Anterior cingulate cortex (tissue), 58 donors: ENCODE results near the gene MAFG.

ENCODE experiments used
- DNase-seq, 58 donors: peaks; one replicate each; lab custom pipeline; 2025; lab: John Stamatoyannopoulos, UW

MAFG gene

DNA sequence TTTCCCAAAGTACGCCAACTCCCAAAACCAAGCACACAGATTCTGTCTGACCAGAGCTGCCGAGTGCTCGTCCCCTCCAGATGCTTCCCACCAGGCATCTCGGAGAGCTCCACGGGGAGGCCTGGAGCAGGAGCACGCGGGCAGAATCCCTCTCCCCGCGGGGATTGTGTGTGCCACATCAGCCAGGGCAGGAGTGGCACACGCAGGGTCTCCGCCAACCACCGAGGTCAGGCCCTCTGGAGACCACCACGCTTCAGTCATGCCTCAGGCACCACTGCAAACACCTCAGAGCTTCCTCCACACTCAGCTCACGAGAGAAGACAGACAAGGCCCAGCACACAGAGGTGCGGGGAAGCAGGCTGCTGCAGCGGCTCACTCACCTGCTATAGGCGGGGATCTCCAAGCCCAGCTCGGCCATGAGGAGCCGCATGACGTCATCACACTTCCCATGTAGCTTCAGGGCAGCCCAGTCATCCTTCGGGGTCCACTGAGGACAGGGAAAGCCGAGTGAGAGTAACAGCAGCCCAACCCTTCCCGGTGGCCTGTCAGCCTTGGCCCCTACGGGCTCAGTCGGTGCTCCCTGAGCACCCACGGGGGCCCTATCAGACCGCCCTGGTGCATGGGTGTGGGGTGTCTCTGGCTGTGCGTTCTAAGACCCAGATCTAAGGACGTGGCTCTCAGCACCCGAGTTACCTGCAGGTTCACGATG lies 14.0 kb downstream of the MAFG start:
- no peak for DNase-seq

DNA sequence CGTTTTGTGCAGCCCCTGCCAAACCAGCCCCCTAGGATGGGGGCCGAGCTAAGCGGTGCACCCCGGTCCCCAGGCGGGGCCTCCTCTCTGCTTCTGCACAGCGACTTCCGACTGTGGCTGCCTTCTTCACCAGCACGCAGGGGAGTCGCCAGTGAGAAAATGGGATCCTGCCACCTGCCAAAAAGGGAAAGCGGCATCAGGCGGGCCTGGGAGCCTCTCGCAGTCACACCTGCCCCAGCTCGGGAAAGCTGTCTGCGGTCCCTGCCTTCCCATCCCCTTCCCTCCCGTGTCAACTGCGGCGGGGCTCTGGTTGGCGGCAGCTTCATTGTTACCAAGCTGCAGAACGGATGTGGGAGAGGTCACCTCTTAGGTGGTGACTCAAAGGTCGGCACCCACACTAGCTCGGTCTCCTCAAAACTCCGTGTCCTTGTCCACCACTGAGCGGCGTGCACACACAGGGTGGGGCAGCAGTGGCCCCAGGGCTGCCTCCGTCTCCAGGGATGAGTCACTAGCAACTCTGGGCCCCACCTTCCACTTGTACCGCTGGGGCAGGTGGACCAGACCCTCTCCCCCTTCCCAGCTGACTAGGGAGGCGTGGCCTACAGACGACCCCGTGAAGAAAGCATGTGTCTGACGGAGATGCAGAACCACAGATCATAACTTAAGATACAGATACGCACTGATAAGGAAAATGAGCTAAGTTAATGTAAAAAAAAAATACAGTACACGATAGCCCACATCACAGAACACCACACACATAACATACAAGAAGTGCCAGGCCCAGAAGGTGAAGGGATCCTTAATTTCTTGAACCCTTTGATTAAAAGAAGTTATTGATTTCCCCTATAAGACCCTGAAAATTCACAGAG lies 14.9 kb downstream of the MAFG start:
- no peak for DNase-seq

DNA sequence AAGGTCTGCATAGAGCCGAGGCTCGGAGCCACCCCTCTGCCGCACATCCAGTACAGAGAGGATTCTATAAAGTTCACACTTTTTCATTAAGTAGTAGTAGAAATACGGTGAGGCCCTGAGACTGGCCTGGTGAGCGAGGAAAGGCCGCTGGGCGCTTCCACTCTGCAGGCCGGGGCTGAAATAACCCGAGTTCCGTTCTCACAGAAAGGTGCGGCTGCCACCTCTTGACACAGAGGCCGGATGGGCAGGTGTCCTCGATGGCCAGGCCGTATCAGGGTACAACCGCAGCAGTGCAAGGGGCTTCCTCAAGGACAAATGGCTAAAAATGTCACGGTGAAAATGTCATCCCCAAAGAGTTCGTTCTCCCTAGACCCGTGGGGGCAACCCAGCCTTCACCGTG lies 15.6 kb downstream of the MAFG start:
- DNase-seq, result no peak

DNA sequence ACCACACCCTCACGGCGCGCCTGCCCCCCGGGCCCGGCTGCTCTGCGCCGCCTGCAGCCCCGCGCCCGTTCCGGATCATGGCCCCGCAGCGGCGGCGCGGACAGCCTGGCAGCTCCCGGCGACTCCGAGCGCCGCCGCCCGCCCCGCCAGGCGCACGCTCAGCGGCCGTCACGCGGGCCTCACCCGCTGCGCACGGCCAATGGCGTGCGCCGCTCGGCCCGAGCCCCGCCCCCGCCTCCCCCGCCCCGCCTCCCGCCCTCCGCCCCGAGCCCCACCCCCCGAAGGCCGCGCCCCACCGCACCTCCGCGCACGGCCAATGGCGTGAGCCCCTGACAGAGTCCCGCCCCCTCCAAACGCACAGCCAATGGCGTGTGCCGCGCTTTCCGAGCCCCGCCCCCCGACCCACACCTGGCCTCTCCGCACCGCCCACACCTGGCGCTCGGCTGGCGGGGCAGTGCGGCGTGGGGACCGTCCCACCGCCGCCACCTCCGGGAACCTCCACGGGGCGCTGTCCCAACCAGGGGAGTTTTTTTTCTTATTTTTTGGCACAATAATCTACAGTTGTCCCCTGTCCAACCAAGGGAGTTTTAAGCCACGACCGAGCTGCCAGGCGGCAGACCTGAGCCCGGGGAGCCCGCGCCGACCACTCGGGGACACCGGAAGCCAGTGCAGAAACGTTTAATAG lies 16.1 kb downstream of the MAFG start, which contains the start of gene PCYT2:
PCYT2 (minus strand) TSS at position 123 of the 685 bp plus-strand sequence; CDS start at position 79, 44 bp downstream.
- DNase-seq, result peak; percentile 29 to 93 (median 86)

DNA sequence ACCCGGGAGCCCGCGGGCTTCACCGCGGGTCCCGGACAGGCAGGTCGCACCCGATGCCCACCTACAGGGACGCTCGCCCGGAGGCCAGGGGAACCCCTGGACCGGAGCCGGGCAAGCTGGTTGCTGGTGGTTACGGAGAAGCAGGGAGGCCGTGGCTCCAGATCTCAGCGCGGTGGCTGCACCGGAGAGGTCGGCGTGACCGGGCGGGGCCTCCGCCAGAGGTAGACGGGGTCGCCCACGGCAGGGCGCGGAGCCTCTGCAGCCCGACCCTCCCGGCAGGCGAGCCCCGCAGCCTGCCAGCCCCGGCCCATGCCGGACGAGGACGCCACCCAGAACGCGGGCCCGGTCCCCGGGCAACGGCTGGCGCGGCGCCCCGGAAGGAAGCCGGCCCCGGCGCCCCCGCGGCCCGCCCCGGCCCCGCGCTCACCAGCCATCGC lies 16.7 kb downstream of the MAFG start:
- DNase-seq, result peak in 6 of 58 donors; percentile 24 to 71 (median 52)

DNA sequence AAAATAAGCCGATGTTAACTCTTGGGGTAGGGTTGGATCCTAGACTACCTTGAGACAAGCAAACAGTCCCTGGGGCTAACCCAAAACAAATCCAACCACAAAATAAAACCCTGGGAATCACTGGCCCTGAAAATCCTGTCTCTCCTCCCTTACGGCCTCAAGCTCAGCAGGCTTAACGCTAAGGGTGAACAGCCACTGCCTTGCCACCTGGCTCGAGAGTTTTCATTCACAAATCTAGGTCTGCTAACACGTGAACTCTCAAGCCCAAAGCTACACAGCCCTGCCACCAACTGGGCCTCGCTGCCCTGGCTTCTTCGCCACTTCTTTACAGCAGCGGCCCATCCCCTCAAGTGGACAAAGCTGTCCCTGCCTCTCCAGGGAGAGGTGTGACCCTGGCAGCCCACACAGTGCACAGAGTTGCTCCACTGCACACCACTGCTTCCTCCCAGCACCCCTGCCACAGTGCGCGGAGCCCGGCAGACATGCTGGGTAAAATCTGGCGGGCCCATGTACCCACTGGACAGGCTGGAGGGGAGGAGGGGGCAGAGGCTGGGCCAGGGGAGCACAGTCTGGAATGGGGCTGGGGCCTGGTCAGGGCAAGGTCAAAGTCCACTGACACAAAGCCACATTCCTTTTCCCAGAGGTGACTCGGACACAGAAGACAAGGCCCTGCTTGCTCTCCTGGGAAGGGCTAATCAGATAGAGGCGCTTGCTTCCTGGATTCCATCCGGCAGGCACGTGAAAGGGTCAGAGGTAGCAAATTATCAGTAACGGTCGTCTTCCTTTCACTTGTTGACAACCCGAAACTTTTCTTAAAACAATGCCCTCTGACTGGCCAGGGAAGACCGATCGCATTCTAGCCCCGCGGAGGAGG lies 17.3 kb downstream of the MAFG start:
- no peak for DNase-seq

DNA sequence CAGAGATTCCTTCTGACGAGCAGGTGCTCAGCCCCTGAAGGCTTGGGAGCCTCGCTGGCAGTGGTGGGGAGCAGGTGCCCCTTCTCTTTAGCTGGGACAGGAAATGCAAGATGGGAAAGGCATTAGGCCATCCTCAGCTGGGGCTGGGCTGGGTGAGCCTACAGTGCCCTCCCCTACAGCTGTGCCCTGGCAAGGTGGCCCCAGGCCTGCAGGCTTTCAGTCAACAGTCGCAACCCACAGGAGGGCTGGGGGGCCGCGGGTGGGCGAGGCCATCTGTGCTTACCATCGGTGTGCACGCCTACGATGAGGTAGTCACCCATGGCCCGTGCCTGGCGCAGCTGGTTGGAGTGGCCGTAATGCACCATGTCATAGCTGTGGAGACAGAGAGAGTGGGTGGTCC lies 18.3 kb downstream of the MAFG start:
- no peak for DNase-seq

DNA sequence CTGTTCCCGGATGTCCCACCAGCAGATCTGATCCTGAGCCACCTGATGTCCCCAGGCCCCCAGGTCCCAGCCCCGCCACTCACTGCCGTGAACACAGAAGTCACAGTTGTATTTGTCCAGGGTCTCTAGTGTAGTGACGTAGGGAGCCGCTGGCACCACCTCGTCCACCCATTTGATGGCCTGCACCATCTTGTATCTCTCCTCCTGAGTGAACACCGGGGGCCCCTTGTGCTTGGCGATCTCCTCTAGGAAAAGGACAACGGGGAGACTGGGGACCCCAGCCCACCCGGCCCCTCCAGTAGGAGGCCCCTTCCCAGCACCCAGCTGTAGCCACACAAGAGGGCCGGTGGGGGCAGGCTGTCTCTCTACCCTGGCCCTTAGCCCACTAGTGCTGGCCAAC lies 18.7 kb downstream of the MAFG start:
- no peak for DNase-seq

DNA sequence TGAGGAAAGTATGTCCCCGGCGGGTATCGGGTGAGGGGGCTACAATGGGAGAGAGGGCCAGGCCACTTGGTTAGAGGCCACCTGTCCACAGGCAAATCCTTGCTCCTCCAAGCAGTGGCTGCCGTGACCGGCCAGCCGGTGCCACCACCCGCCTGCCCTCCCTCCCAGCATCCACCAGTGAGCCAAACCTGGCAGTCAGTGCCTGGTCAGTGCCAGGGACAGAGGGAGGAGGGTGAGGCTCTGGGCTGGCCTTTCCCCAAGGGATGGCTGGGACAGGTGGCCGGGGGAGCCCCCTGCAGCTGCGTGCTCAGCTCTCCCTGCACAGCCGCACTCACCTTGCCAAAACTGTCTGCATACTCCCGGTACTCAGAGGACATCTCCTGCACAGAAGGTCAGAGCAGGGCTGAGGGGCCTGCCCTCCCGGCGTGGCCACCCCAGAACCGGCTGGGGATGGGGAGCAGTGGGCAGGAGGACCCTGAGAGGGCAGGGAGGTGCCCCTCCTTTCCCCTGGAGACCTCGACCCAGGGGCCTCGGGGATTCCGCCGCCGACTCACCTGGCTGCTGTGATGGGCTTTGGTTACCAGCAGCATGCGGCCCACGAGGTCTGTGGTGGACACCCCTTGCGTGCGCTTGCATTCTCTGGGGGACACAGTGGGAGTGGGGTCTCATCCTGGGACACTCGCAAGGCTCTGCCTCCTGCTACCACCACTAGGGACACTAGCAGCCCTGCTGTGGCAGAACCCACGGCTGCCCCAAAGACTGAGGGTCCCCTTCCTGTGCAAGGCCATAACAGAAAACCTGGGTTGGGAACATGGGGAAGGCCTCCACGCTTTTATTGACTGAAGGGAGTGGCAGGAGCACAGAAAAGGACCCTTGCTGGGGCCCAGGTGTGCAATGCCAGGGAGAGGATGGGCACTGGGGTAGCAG lies 20.1 kb downstream of the MAFG start:
- DNase-seq, result no peak

DNA sequence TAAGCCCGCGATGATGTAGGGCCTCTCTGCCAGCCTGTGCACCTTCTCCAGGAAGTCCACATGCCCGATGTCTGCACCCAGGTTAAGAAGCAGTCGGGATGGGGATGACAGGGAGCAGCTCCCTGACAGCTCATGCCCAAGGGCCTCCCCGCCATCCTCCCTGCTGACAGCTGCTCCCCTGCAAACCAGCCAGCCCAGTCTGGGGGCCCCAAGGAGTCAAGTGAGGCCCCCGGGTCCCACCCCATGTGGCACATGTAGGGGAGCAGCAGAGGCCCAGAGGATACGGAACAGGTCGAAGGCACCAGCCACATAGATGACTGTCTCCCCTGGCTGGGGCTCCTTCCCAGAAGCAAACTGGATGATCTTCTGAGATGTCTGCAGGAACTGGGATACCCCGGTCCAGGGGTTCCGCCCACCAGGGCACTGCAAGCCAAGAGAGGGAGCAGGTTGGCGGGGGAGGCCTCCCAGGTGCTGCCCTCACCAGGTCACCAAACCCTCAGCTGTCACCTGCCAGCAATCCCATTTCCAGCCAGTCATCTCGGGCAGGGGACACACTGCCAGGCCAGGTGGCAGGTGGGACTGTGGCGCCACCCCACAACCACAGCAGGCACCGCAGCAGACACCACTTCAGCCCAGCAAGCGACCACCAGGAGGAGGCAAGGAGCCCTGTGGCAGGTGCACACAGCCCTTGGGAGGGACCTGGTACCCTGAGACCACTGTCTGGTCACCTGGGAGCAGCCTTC lies 20.9 kb downstream of the MAFG start:
- DNase-seq, result no peak

DNA sequence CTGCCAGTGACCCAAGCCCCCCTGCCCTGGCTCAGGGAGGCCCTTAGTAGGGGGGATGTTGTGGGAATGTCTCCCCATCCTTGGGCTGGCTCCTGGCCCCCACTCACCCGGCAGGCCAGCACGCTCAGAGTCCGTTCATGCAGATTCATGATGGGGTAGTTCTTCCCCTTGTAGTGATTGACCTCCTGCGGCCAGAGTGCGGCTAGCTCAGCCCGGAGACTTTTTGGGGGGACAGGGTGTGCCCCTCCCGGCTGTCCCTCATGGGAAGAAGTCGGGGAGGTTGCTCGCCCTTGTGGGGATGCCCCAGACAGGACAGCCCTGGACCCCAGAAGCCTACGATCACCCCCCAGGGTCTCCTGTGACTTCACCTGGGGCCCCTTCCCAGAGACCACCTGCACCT lies 21.5 kb downstream of the MAFG start:
- no peak for DNase-seq

DNA sequence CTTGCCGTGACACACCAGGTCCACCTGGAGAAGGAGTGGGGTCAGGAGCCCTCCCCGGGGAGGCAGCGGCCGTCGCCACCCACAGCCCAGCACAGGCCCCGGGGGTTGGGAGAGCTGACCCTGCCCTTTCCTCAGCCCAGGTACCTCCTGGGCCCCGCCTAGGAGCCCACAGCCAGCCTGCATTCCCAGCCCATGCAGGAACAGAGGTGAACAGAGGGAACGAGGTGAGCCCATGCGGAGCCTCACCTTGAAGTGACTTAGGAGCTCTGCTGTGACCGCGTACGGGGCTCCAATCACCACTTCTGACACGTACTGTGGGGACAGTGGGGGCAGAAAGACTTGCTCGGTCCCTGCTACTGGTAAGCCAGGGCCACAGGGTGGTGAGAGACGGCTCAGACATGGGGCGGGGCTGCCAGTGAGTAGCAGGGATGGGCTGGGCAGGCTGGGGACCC lies 22.1 kb downstream of the MAFG start:
- no peak for DNase-seq

DNA sequence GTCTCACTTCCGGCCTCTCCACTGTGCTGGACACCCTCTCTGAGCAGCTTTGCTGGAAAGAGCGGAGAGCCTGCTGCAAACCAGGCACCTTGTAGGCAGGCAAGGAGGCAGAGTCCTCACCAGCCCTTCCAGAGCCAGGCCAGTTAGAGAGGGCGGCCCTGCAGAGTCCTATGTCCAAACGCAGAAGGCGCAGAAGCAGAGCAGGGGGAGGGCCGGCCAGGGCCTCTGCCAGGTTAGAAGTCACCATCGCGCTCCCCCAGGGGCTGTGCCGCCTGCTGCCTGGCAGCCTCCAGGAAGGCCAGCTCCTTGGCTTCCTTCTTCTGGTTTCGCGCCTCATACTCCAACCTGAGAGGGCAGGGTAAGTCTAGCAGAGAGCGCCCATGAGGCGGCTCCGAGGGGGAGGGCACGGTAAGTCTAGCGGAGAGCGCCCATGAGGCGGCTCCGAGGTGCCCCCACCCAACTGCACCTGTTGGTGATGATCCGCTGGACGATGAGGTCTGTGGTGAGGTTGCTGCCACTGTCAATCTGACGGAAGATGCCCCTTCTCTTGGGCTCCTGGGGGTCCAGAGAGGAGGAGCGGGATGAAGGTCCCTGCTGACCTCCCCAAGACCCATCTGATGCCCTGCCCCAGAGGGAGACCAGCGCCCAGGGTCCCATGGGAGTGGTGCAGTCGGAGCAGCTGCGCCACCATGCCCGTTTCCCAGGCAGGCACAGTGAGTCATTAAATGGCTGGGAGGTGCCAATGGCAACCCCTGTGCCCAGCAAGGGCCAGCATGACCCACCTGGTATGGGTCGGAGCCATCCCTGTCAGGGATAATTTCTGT lies 22.7 kb downstream of the MAFG start:
- no peak for DNase-seq

DNA sequence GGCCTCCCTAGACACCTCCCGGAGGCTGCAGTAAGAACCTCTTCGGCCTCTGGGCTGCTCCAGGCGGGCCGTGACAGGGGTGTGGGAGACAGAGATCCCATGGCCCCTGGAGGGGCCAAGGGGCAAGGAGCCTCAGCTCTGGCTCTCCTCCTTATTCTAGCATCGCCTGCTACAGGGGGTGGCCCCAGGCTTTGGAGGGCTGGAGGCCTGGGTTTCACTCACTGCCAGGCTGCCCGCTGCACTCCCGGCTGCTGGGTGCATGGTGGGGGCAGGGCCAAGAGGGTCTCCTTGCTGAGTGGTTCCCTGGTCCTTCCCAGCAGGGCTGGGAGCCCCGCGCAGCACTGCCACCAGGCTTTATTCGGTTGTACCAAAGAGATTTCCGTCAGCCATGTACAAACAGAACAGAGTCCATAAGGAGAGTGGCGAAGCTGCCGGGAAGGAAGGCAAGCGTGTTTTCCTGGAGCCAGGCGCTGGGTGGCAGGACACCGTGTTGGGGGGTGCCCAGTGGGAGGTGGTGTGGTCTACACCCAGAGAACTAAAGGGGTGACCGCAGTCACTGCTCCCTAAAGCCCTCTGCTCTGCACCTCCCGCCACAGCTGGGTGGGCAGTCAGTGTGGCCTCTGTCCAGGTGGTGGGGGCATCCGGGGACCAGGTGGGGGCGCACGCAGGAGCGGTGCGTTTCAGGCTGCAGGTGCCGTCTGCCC lies 23.5 kb downstream of the MAFG start:
- DNase-seq, result no peak

DNA sequence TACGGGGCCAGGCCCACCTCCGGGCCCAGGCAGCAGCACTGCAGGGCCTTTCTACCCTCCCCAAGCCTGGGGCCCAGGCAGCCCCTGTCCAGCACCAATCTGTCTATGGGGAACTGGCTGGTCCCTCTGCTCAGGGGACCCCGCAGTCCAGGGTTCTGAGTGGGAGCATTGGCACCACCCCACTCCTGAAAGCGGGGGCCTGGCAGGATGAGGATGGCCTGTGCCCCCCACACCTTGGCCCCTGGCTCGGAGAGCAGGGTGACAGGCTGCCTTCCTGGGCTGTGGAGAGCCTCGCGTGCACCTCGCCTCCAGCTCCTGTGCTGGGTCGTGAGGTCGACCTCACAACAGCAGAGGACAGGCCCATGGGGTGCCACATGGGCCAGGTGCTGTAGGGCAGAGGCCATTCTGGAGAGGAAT lies 24.1 kb downstream of the MAFG start:
- DNase-seq, result no peak

DNA sequence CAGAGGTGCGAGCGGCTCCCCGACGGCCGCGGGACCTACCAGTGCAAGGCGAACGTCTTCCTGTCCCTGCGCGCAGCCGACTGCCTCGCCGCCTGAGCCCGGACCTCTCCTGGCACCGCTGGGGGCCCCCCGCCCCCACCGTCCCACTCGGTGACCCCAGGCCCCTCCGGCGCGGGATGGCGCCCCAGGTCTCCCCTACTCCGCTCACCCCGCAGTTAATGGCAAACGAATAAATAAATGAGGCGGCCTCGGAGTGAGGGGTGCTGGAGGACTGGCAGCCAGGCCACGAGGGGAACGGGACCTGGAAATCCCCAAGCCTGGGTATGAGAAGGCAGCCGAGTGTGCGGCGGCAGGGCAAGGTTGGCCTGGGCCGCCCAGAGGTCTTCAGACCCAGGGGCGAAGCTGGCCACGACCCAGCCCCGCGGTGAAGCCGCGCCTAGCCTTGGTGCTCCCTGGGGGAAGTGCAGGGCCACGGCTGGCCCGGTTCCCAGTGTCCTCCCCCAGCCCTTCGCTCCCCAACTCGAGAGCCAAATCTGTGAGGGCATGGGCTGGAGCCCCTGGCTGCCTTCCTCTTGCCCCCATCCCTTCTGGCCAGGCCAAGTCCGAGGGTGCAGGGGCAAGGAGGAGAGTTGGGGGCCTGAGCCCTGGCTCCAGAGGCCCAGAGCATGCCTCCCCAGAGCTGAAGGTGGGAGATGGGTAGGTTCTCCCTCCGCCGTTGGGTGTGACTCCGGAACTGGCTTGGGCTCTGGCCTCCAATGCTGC lies 24.7 kb downstream of the MAFG start:
- DNase-seq, result no peak
